Measurements from ENCODE around the gene ARID1B. TPM values are rescaled to one million over a fixed set of nuclear protein-coding genes. Genes with fewer than 3 reads are reported as not detected.

The ARID1B gene
- total RNA-seq, 1 donor from 2014 or later = 97.2 TPM

GRCh38 chr6:156809446-156810178, 32.4 kb downstream of the ARID1B start:
- H3K4me3 Mint-ChIP-seq = no peak overlapping the region
- peaks cover 15% of the 10 kb centered on the region for H3K36me3 Mint-ChIP-seq
- H3K27ac Mint-ChIP-seq = no peak overlapping the region
- peaks cover 5% of the 10 kb centered on the region for H3K9me3 Mint-ChIP-seq
- H3K4me1 Mint-ChIP-seq (ENCODE audit: unreplicated experiment) = peaks cover 55% of the 10 kb centered on the region
- no peaks in the 10 kb centered on the region for H3K27me3 Mint-ChIP-seq
- no peak for TF ChIP-seq CTCF (conservative IDR thresholded peaks at IDR 0.05)
- DNase-seq (ENCODE audit: extremely low spot score, unreplicated experiment) = no peak

GRCh38 chr6:156814036-156814581, 36.9 kb downstream of the ARID1B start:
- Mint-ChIP-seq H3K36me3 (peaks cover 12% of the 10 kb centered on the region), H3K9me3 (peaks cover 5% of the 10 kb centered on the region), H3K27me3 (no peaks in the 10 kb centered on the region), H3K4me3 (no peak overlapping the region), H3K4me1 (ENCODE audit: unreplicated experiment) (peaks cover 51% of the 10 kb centered on the region), H3K27ac (no peak overlapping the region)
- no peak for DNase-seq (ENCODE audit: extremely low spot score, unreplicated experiment)
- TF ChIP-seq CTCF (conservative IDR thresholded peaks at IDR 0.05) = no peak

GRCh38 chr6:156816505-156816904, 39.3 kb downstream of the ARID1B start:
- no peaks in the 10 kb centered on the region for H3K27me3 Mint-ChIP-seq
- peaks cover 53% of the 10 kb centered on the region for H3K4me1 Mint-ChIP-seq (ENCODE audit: unreplicated experiment)
- peak overlapping the region; percentile 70 for H3K27ac Mint-ChIP-seq
- DNase-seq (ENCODE audit: extremely low spot score, unreplicated experiment) = no peak
- peak overlapping the region; percentile 7 for H3K4me3 Mint-ChIP-seq
- H3K9me3 Mint-ChIP-seq = no peaks in the 10 kb centered on the region
- TF ChIP-seq CTCF (conservative IDR thresholded peaks at IDR 0.05) = no peak
- H3K36me3 Mint-ChIP-seq = peaks cover 12% of the 10 kb centered on the region

GRCh38 chr6:156820089-156820798, 43.1 kb downstream of the ARID1B start:
- no peak overlapping the region for H3K4me3 Mint-ChIP-seq
- H3K27ac Mint-ChIP-seq = peak overlapping the region; percentile 1
- no peak for DNase-seq (ENCODE audit: extremely low spot score, unreplicated experiment)
- peaks cover 3% of the 10 kb centered on the region for H3K9me3 Mint-ChIP-seq
- H3K4me1 Mint-ChIP-seq (ENCODE audit: unreplicated experiment) = peaks cover 59% of the 10 kb centered on the region
- peaks cover 20% of the 10 kb centered on the region for H3K36me3 Mint-ChIP-seq
- no peak for TF ChIP-seq CTCF (conservative IDR thresholded peaks at IDR 0.05)
- no peaks in the 10 kb centered on the region for H3K27me3 Mint-ChIP-seq

- peaks cover 3% of the 10 kb centered on the region for H3K9me3 Mint-ChIP-seq
- H3K4me3 Mint-ChIP-seq = no peak overlapping the region
- H3K4me1 Mint-ChIP-seq (ENCODE audit: unreplicated experiment) = peaks cover 62% of the 10 kb centered on the region
- H3K27ac Mint-ChIP-seq = no peak overlapping the region
- H3K27me3 Mint-ChIP-seq = no peaks in the 10 kb centered on the region
- no peak for DNase-seq (ENCODE audit: extremely low spot score, unreplicated experiment)
- H3K36me3 Mint-ChIP-seq = peaks cover 20% of the 10 kb centered on the region
- no peak for TF ChIP-seq CTCF (conservative IDR thresholded peaks at IDR 0.05)
These were observed 44.5 kb downstream of the ARID1B start for GRCh38 chr6:156821707-156822106.
